HL-60 (cell line): ENCODE measurements around the gene STRADB.

Source experiments
- DNase-seq, 2 experiments: peaks; one replicate each; pipeline ENCODE4 v3.0.0-alpha.2; 2010 to 2020; ENCODE audit warnings: low read depth in 1 of 2, low spot score in 1 of 2
- H3K27ac ChIP-seq: fragments of 250-450 bp; sonication (Bioruptor Pico); replicated peaks from 2 replicates; pipeline ENCODE4 v1.5.1; 2020; ENCODE audit warnings: mild to moderate bottlenecking, moderate library complexity
- H3K27me3 ChIP-seq: fragments of 250-450 bp; sonication (Bioruptor Pico); 2 replicates; pipeline ENCODE4 v1.5.1; 2021; ENCODE audit warnings: mild to moderate bottlenecking, moderate library complexity; ENCODE audit not compliant: insufficient read depth, poor library complexity, severe bottlenecking
- H3K4me3 ChIP-seq: replicated peaks from 2 replicates; pipeline ENCODE4 v1.5.1; 2011; ENCODE audit warnings: mild to moderate bottlenecking, control low read depth, low read length; ENCODE audit not compliant: insufficient read depth
- GABPA ChIP-seq: IDR thresholded peaks from 2 replicates; pipeline ENCODE4 v1.6.1; 2012; ENCODE audit warnings: low read depth
- POLR2AphosphoS5 ChIP-seq: IDR thresholded peaks from 2 replicates; pipeline ENCODE4 v1.6.1; 2012; ENCODE audit warnings: low read depth
- SPI1 ChIP-seq: IDR thresholded peaks from 2 replicates; pipeline ENCODE4 v1.6.1; 2012; ENCODE audit warnings: low read depth, mild to moderate bottlenecking, borderline replicate concordance
- TF ChIP-seq, protein P1 (sequence below): IDR thresholded peaks from one replicate; pipeline ENCODE4 v1.5.1; 2011; ENCODE audit warnings: low read length, control low read depth, inconsistent platforms; ENCODE audit not compliant: insufficient read depth
- TF ChIP-seq, protein P2 (sequence below): IDR thresholded peaks from 2 replicates; pipeline ENCODE4 v1.6.1; 2012; ENCODE audit warnings: low read depth; ENCODE audit not compliant: insufficient replicate concordance

STRADB gene

GRCh38 chr2:201440182-201440581, 11.4 kb upstream of the STRADB start:
- no peak for DNase-seq
- TF ChIP-seq, protein P1, sequence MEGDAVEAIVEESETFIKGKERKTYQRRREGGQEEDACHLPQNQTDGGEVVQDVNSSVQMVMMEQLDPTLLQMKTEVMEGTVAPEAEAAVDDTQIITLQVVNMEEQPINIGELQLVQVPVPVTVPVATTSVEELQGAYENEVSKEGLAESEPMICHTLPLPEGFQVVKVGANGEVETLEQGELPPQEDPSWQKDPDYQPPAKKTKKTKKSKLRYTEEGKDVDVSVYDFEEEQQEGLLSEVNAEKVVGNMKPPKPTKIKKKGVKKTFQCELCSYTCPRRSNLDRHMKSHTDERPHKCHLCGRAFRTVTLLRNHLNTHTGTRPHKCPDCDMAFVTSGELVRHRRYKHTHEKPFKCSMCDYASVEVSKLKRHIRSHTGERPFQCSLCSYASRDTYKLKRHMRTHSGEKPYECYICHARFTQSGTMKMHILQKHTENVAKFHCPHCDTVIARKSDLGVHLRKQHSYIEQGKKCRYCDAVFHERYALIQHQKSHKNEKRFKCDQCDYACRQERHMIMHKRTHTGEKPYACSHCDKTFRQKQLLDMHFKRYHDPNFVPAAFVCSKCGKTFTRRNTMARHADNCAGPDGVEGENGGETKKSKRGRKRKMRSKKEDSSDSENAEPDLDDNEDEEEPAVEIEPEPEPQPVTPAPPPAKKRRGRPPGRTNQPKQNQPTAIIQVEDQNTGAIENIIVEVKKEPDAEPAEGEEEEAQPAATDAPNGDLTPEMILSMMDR, result no peak
- TF ChIP-seq GABPA, result no peak
- no peak for TF ChIP-seq POLR2AphosphoS5
- TF ChIP-seq SPI1, result no peak
- TF ChIP-seq, protein P2, sequence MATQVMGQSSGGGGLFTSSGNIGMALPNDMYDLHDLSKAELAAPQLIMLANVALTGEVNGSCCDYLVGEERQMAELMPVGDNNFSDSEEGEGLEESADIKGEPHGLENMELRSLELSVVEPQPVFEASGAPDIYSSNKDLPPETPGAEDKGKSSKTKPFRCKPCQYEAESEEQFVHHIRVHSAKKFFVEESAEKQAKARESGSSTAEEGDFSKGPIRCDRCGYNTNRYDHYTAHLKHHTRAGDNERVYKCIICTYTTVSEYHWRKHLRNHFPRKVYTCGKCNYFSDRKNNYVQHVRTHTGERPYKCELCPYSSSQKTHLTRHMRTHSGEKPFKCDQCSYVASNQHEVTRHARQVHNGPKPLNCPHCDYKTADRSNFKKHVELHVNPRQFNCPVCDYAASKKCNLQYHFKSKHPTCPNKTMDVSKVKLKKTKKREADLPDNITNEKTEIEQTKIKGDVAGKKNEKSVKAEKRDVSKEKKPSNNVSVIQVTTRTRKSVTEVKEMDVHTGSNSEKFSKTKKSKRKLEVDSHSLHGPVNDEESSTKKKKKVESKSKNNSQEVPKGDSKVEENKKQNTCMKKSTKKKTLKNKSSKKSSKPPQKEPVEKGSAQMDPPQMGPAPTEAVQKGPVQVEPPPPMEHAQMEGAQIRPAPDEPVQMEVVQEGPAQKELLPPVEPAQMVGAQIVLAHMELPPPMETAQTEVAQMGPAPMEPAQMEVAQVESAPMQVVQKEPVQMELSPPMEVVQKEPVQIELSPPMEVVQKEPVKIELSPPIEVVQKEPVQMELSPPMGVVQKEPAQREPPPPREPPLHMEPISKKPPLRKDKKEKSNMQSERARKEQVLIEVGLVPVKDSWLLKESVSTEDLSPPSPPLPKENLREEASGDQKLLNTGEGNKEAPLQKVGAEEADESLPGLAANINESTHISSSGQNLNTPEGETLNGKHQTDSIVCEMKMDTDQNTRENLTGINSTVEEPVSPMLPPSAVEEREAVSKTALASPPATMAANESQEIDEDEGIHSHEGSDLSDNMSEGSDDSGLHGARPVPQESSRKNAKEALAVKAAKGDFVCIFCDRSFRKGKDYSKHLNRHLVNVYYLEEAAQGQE, result no peak
- Histone ChIP-seq H3K27me3 (no peaks in the 10 kb centered on the region), H3K4me3 (no peak overlapping the region), H3K27ac (no peak overlapping the region)

DNA sequence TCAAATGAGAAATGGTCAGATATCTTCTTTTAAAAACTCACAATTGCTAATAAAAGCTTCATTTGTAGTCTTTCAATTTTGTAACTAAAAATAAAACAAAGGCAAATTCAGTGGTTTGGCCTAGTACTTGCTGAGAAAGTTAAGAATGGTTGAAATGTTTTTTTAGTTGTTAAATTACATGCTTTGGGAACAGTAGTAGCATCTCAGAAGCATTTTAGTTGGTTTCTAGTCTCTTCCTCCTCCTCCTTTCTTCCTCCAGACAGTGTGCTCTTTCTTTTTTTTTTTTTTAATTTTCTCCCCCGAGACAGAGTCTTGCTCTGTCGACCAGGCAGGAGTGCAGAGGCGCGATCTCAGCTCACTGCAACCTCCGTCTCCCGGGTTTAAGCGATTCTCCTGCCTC, 10.1 kb upstream of the STRADB start:
- TF ChIP-seq, protein P2, result no peak
- TF ChIP-seq, protein P1, result no peak
- TF ChIP-seq GABPA (no peak), SPI1 (no peak), POLR2AphosphoS5 (no peak)
- no peak overlapping the region for H3K27ac ChIP-seq
- no peak for DNase-seq
- no peak overlapping the region for H3K4me3 ChIP-seq
- H3K27me3 ChIP-seq, result no peaks in the 10 kb centered on the region

DNA sequence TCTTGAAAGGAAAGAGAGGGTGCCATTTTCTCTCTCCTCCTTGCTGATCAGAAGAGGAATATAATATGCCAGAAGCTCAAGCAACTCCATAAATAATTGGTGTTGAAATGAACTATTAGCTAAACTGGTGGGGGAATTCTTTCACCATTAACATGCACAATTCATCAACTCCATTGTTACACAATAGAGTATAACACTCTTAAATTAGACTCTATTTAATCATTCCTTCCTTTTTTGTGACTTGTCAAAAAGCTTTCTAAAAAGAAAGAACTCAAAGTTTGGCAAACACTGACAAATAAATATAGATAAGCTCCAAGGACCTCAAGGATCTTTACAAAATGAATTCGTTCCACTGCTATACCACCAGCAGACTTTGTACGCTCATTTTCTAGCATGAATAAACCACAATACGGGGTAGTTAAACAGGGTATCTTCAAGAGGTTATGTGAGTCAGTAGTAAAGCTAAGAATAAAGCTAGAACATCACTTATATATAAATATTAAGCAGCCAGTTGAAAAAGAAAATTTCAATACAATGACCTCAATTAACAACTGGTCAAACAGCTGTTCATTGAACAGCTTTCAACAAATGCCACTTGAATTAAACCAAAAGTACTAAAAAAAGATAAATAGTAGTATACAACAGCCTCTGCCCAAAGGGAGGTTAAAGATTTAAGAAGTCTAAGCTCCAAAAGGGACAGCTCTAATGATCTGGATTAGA, 6.6 kb upstream of the STRADB start:
- no peak for DNase-seq
- Histone ChIP-seq H3K4me3 (no peak overlapping the region), H3K27ac (no peak overlapping the region), H3K27me3 (no peaks in the 10 kb centered on the region)
- TF ChIP-seq GABPA (no peak), POLR2AphosphoS5 (no peak), SPI1 (no peak)
- TF ChIP-seq, protein P1, result no peak
- TF ChIP-seq, protein P2, result no peak
